GM18909 (cell line): ENCODE results near the gene ERP44.
"Not testable (repeated sequence)": the region's sequence is repeated elsewhere in the genome, so short reads cannot be mapped to it uniquely, and the experiment has no call there.

Source experiments
- ATAC-seq: cut with Tn5 transposase; IDR thresholded peaks from one replicate; pipeline ENCODE4 v1.9.1; 2021; ENCODE audit warnings: mild to moderate bottlenecking; ENCODE audit not compliant: unreplicated experiment, poor library complexity

Gene ERP44

GRCh38 chr9:100020121-100020795 lies 78.5 kb downstream of the ERP44 start:
- ATAC-seq: no peak

- no peak for ATAC-seq
Measured at GRCh38 chr9:100019541-100019940, 79.3 kb downstream of the ERP44 start.

- no peak for ATAC-seq
Measured at GRCh38 chr9:100014846-100015245, 84.0 kb downstream of the ERP44 start.

- no peak for ATAC-seq
Measured at GRCh38 chr9:100013573-100013972, 85.2 kb downstream of the ERP44 start.

- ATAC-seq: no peak
Measured at GRCh38 chr9:100012279-100012678, 86.5 kb downstream of the ERP44 start.

GRCh38 chr9:100011062-100011681 lies 87.6 kb downstream of the ERP44 start:
- ATAC-seq: no peak

- ATAC-seq: no peak
Measured at GRCh38 chr9:99999797-100000196, 99.0 kb downstream of the ERP44 start.

GRCh38 chr9:99998866-99999265 lies 99.9 kb downstream of the ERP44 start:
- no peak for ATAC-seq

- no peak for ATAC-seq
Measured at GRCh38 chr9:99998266-99998665, 100.5 kb downstream of the ERP44 start.

GRCh38 chr9:99990508-99990907 lies 108.3 kb downstream of the ERP44 start:
- ATAC-seq: not testable (repeated sequence)

GRCh38 chr9:99986642-99987041 lies 112.2 kb downstream of the ERP44 start:
- no peak for ATAC-seq

- ATAC-seq: no peak
Measured at GRCh38 chr9:99980598-99980997, 118.2 kb downstream of the ERP44 start.

- ATAC-seq: no peak
Measured at GRCh38 chr9:99978221-99978620, 120.6 kb downstream of the ERP44 start.

GRCh38 chr9:99977033-99977792 lies 121.6 kb downstream of the ERP44 start:
- ATAC-seq: no peak

GRCh38 chr9:99973455-99973854 lies 125.3 kb downstream of the ERP44 start:
- ATAC-seq: no peak

GRCh38 chr9:99971410-99971809 lies 127.4 kb downstream of the ERP44 start:
- no peak for ATAC-seq

- no peak for ATAC-seq
Measured at GRCh38 chr9:99970481-99970880, 128.3 kb downstream of the ERP44 start.

GRCh38 chr9:99967457-99967856 lies 131.3 kb downstream of the ERP44 start:
- no peak for ATAC-seq

GRCh38 chr9:99966716-99967115 lies 132.1 kb downstream of the ERP44 start:
- ATAC-seq: no peak

GRCh38 chr9:99966001-99966400 lies 132.8 kb downstream of the ERP44 start:
- ATAC-seq: no peak

GRCh38 chr9:99964336-99964735 lies 134.5 kb downstream of the ERP44 start:
- ATAC-seq: no peak
